Measurements from ENCODE around the gene KRTAP20-1.

The KRTAP20-1 gene

GRCh38 chr21:30616125-30616524 lies at the start of gene KRTAP20-1:
KRTAP20-1 (plus strand) TSS chr21:30616425; CDS start chr21:30616455, 30 bp downstream.
- DNase-seq: no peak

GRCh38 chr21:30567617-30568016 lies 48.6 kb upstream of the KRTAP20-1 start:
- no peak for DNase-seq

GRCh38 chr21:30577766-30578165 lies 38.5 kb upstream of the KRTAP20-1 start:
- no peak for DNase-seq

- no peak for DNase-seq
Measured at GRCh38 chr21:30579346-30579745, 36.9 kb upstream of the KRTAP20-1 start.

- no peak for DNase-seq
Measured at GRCh38 chr21:30580132-30580531, 36.1 kb upstream of the KRTAP20-1 start.

GRCh38 chr21:30582870-30583269 lies 33.4 kb upstream of the KRTAP20-1 start:
- no peak for DNase-seq

- DNase-seq: no peak
Measured at GRCh38 chr21:30590297-30590696, 25.9 kb upstream of the KRTAP20-1 start, which contains the start of gene KRTAP22-2. KRTAP22-2 (minus strand) TSS chr21:30590397.

GRCh38 chr21:30592140-30592539 lies 24.1 kb upstream of the KRTAP20-1 start, which contains the start of gene KRTAP6-3:
KRTAP6-3 (plus strand) TSS chr21:30592440; CDS start chr21:30592446, 6 bp downstream.
- DNase-seq: no peak

- no peak for DNase-seq
Measured at GRCh38 chr21:30598802-30599201, 17.4 kb upstream of the KRTAP20-1 start, which contains the start of gene KRTAP6-2. KRTAP6-2 (minus strand) TSS chr21:30598902; CDS start chr21:30598874, 28 bp downstream.

GRCh38 chr21:30600787-30601186 lies 15.4 kb upstream of the KRTAP20-1 start, which contains the start of gene KRTAP22-1:
KRTAP22-1 (plus strand) TSS chr21:30601087.
- DNase-seq: no peak

GRCh38 chr21:30605968-30606367 lies 10.3 kb upstream of the KRTAP20-1 start:
- DNase-seq: no peak

- no peak for DNase-seq
Measured at GRCh38 chr21:30612132-30612531, 4.1 kb upstream of the KRTAP20-1 start.

- no peak for DNase-seq
Measured at GRCh38 chr21:30613836-30614235, 2.4 kb upstream of the KRTAP20-1 start, which contains the start of gene KRTAP6-1. KRTAP6-1 (minus strand) TSS chr21:30613930; CDS start chr21:30613904, 26 bp downstream.

- no peak for DNase-seq
Measured at GRCh38 chr21:30615199-30615598, 1.0 kb upstream of the KRTAP20-1 start.

GRCh38 chr21:30620080-30620479 lies 3.9 kb downstream of the KRTAP20-1 start:
- DNase-seq: no peak

GRCh38 chr21:30620522-30620921 lies 4.3 kb downstream of the KRTAP20-1 start, which contains the start of gene KRTAP20-4:
KRTAP20-4 (plus strand) TSS chr21:30620627.
- DNase-seq: no peak

- DNase-seq: no peak
Measured at GRCh38 chr21:30623362-30623761, 7.1 kb downstream of the KRTAP20-1 start.

GRCh38 chr21:30625449-30626165 lies 9.4 kb downstream of the KRTAP20-1 start:
- no peak for DNase-seq

GRCh38 chr21:30628109-30628508 lies 11.9 kb downstream of the KRTAP20-1 start:
- DNase-seq: no peak

GRCh38 chr21:30629200-30629599 lies 13.0 kb downstream of the KRTAP20-1 start:
- DNase-seq: no peak

- DNase-seq: no peak
Measured at GRCh38 chr21:30634906-30635305, 18.7 kb downstream of the KRTAP20-1 start, which contains the start of gene KRTAP20-2. KRTAP20-2 (plus strand) TSS chr21:30635206; CDS start chr21:30635264, 58 bp downstream.

- no peak for DNase-seq
Measured at GRCh38 chr21:30638686-30639085, 22.5 kb downstream of the KRTAP20-1 start.

- DNase-seq: no peak
Measured at GRCh38 chr21:30642564-30642963, 26.3 kb downstream of the KRTAP20-1 start, which contains the start of gene KRTAP20-3. KRTAP20-3 (plus strand) TSS chr21:30642864.

- no peak for DNase-seq
Measured at GRCh38 chr21:30646904-30647414, 30.7 kb downstream of the KRTAP20-1 start.
